ENCODE data around the gene GPC5. TPM values are rescaled to one million over a fixed set of nuclear protein-coding genes. Genes with fewer than 3 reads are reported as not detected.

Gene GPC5
- total RNA-seq, 4 donors from 2014 or later: 0.74 to 1.1 TPM; not detected in 2

GRCh38 chr13:92414851-92415250 lies 1016.4 kb downstream of the GPC5 start:
- TF ChIP-seq CTCF (IDR thresholded peaks at IDR 0.05): no peak
- DNase-seq (ENCODE audit: low spot score): no peak
- ATAC-seq (ENCODE audit: low FRiP score): no peak

GRCh38 chr13:92415781-92416180 lies 1017.4 kb downstream of the GPC5 start:
- ATAC-seq (ENCODE audit: low FRiP score): no peak
- TF ChIP-seq CTCF (IDR thresholded peaks at IDR 0.05): no peak

GRCh38 chr13:92418818-92419412 lies 1020.5 kb downstream of the GPC5 start:
- ATAC-seq (ENCODE audit: low FRiP score): no peak
- TF ChIP-seq CTCF (IDR thresholded peaks at IDR 0.05): no peak
- no peak for DNase-seq (ENCODE audit: low spot score)

More at GRCh38 chr13:92415781-92416180, 1017.4 kb downstream of the GPC5 start:
- no peak for DNase-seq (ENCODE audit: low spot score)

- TF ChIP-seq CTCF (IDR thresholded peaks at IDR 0.05): no peak
- DNase-seq (ENCODE audit: low spot score) (no peak), ATAC-seq (ENCODE audit: low FRiP score) (no peak)
These were observed 1030.8 kb downstream of the GPC5 start for GRCh38 chr13:92429231-92429630.

- ATAC-seq (ENCODE audit: low FRiP score) (no peak), DNase-seq (ENCODE audit: low spot score) (no peak)
- TF ChIP-seq CTCF (IDR thresholded peaks at IDR 0.05): no peak
These were observed 1035.0 kb downstream of the GPC5 start for GRCh38 chr13:92433386-92433785.

GRCh38 chr13:92433963-92434362 lies 1035.5 kb downstream of the GPC5 start:
- DNase-seq (ENCODE audit: low spot score): no peak
- no peak for ATAC-seq (ENCODE audit: low FRiP score)
- TF ChIP-seq CTCF (IDR thresholded peaks at IDR 0.05): no peak

- ATAC-seq (ENCODE audit: low FRiP score) (no peak), DNase-seq (ENCODE audit: low spot score) (no peak)
- no peak for TF ChIP-seq CTCF (IDR thresholded peaks at IDR 0.05)
These were observed 1038.5 kb downstream of the GPC5 start for GRCh38 chr13:92436924-92437323.
